ENCODE measurements around the gene SLC25A1. TPM values are rescaled to one million over a fixed set of nuclear protein-coding genes. Genes with fewer than 3 reads are reported as not detected.

Gene SLC25A1
- total and polyA plus RNA-seq, 8 donors = 45.7 to 99.3 (median 52.2) TPM

DNA sequence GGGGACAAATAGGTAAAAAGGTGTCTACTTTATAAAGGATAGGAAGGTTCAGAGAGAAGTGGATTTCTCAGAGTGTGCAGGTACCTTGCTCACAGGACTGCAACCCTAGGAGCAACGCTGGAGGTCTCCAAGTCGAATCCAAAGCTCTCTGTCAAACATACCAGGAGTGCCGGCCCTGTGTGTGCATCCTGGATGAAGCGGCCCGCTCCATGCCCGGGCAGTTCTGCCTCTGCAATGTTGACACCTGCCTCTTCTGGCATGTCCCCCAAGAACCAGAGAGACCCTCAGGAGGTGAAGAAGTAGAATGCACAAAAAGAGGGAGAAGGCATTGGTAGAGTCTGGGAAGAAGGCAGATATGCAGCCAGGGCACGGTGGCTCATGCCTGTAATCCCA is 50.5 kb downstream of the SLC25A1 start:
- Histone ChIP-seq H3K4me3 (no peak overlapping the region), H3K36me3 (peaks cover 0 to 22% of the 10 kb centered on the region in 2 donors), H3K27ac (no peak overlapping the region), H3K27me3 (no peaks in the 10 kb centered on the region), H3K9me3 (no peaks in the 10 kb centered on the region), H3K4me1 (peaks cover 0 to 4% of the 10 kb centered on the region in 2 donors)
- TF ChIP-seq, protein P1, sequence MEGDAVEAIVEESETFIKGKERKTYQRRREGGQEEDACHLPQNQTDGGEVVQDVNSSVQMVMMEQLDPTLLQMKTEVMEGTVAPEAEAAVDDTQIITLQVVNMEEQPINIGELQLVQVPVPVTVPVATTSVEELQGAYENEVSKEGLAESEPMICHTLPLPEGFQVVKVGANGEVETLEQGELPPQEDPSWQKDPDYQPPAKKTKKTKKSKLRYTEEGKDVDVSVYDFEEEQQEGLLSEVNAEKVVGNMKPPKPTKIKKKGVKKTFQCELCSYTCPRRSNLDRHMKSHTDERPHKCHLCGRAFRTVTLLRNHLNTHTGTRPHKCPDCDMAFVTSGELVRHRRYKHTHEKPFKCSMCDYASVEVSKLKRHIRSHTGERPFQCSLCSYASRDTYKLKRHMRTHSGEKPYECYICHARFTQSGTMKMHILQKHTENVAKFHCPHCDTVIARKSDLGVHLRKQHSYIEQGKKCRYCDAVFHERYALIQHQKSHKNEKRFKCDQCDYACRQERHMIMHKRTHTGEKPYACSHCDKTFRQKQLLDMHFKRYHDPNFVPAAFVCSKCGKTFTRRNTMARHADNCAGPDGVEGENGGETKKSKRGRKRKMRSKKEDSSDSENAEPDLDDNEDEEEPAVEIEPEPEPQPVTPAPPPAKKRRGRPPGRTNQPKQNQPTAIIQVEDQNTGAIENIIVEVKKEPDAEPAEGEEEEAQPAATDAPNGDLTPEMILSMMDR (IDR thresholded peaks at IDR 0.05) = no peak
- no peak for ATAC-seq
- intact Hi-C loops (cut with DNase I) = no loop called here
- DNase-seq = no peak

DNA sequence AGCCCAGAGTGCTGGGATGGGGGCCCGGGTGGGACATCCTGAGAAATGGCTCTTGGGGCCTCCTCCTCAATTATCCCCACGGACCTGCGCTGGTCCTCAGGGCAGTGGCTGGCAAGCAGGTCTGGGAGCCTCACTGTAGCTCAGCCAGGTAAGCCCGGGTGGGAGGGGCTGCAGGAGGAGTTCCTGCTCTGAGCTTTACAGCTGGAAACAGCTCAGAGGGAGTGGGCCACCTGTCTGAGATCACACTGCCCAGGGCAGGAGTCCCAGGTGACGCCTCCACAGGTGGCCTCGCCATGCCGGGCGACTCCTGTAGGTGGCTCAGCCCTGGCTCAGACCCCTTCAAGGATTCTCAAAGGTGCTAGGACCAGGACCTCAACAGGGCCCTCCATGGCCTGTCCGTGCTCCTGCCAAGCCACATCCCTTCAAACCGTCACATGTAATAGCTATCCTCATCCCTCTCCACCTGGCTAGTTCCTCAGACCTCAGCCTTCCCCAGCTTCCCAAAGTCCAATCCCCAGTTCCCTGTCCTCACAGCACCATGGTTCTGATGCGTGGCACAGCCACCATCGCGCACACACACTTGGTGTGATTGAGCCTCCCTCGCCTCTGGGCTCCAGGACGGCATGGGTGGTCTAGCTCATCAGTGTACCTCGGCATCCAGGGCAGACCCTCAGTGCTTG is 51.1 kb downstream of the SLC25A1 start:
- ATAC-seq = no peak
- Histone ChIP-seq H3K36me3 (peaks cover 0 to 16% of the 10 kb centered on the region in 2 donors), H3K4me1 (peaks cover 0 to 8% of the 10 kb centered on the region in 2 donors), H3K27ac (no peak overlapping the region), H3K9me3 (no peaks in the 10 kb centered on the region), H3K4me3 (no peak overlapping the region), H3K27me3 (no peaks in the 10 kb centered on the region)
- TF ChIP-seq, protein P1 (IDR thresholded peaks at IDR 0.05) = no peak
- DNase-seq = no peak
- intact Hi-C loops (cut with DNase I) = no loop called here

DNA sequence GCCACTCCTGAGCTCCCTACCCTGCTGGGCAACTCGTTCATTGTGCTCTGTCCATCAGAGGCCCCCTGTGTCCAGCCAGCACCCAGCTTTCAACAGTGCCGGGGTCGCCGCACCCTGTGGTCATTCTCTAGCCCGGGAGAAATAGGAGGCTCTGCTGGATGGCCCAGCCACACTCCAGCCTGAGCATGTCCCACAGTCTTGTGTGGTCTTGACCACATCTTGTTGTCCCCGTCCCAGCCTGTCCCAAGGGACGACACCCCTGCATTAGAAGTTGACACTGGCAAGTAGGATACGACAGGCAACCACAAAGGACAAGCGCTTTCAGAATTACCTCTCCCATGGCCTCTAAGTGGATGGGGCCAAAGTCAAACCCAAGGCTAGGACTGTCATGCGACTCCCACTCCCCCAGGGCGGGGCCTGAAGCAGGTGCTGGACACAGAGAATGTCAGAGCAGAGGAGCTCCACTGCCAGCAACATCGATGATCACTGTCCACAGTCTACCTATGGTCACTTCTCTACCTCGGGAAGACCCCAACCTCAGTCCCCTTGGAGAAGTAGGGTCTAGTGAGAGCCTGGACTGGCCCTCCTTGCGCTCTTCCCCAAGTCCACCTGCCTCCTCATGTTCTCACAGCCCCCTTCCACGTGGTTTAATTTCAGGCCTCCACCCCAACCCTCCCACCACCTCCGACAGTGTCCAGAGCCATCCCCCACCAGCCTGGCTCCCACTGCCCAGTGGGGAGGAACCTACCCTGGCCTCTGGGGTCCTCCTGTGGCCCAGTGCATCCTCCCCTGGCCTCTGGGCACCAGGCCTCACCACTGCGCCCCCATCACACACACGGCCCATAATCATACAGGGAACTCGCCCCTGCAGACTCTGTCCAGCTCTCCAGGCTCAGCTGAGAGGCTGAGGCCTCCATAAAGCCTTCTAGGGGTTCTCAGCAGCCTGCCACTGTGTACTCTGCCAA is 51.9 kb downstream of the SLC25A1 start:
- intact Hi-C loops (cut with DNase I) = no loop called here
- no peak overlapping the region for H3K4me3 ChIP-seq

More for the DNA sequence above, 51.9 kb downstream of the SLC25A1 start:
- peaks cover 0 to 8% of the 10 kb centered on the region in 2 donors for H3K4me1 ChIP-seq
- peaks cover 0 to 8% of the 10 kb centered on the region in 2 donors for H3K36me3 ChIP-seq
- no peaks in the 10 kb centered on the region for H3K9me3 ChIP-seq
- H3K27ac ChIP-seq = no peak overlapping the region
- TF ChIP-seq, protein P1 (IDR thresholded peaks at IDR 0.05) = no peak
- no peak for ATAC-seq
- H3K27me3 ChIP-seq = no peaks in the 10 kb centered on the region
- DNase-seq = no peak

Other genes starting within 250 kb of the SLC25A1 start
- gene PRODH, start 242.4 kb downstream of the SLC25A1 start, total RNA-seq = 10 to 100 TPM; 20.6 to 77.9 TPM
- gene PRODH, start 242.4 kb downstream of the SLC25A1 start, polyA plus RNA-seq (ENCODE audit: insufficient read length in 6 of 6) = 10 to 100 TPM; 17.2 to 77.5 (median 46.5) TPM
- 10 to 100 TPM; 59.9 to 87.0 TPM for gene DGCR2, start 56.3 kb downstream of the SLC25A1 start, total RNA-seq
- 10 to 100 TPM; 55.8 to 76.2 (median 68.2) TPM for gene DGCR2, start 56.3 kb downstream of the SLC25A1 start, polyA plus RNA-seq (ENCODE audit: insufficient read length in 6 of 6)
- not detected for gene TSSK2, start 47.4 kb downstream of the SLC25A1 start, total RNA-seq
- gene TSSK2, start 47.4 kb downstream of the SLC25A1 start, polyA plus RNA-seq (ENCODE audit: insufficient read length in 6 of 6) = under 1 TPM in 1 of 6 donors, not detected in 5; 0.67 TPM
- 10 to 100 TPM; 11.9 to 12.4 TPM for gene ESS2, start 34.1 kb downstream of the SLC25A1 start, total RNA-seq
- gene ESS2, start 34.1 kb downstream of the SLC25A1 start, polyA plus RNA-seq (ENCODE audit: insufficient read length in 6 of 6) = 10 to 100 TPM; 10.7 to 18.9 (median 13.2) TPM
- gene GSC2, start 28.4 kb downstream of the SLC25A1 start, total RNA-seq = not detected
- not detected for gene GSC2, start 28.4 kb downstream of the SLC25A1 start, polyA plus RNA-seq (ENCODE audit: insufficient read length in 6 of 6)
- gene CLTCL1, start 113.0 kb upstream of the SLC25A1 start, total RNA-seq = 1 to 10 TPM; 5.7 to 8.3 TPM
- 10 to 100 TPM in 2 of 6 donors, 1 to 10 TPM in 4; 8.4 to 11.3 (median 9.5) TPM for gene CLTCL1, start 113.0 kb upstream of the SLC25A1 start, polyA plus RNA-seq (ENCODE audit: insufficient read length in 6 of 6)

Data from left lung (tissue), 10 donors.